Breast epithelium (tissue), 3 donors: ENCODE data around the gene HADH.

Experiments
- CTCF ChIP-seq, 3 donors: fragments of 450-650 bp; IDR thresholded peaks; one replicate each; pipeline ENCODE4 v1.5.1; 2016 to 2017; ENCODE audit warnings: antibody characterized with exemption in 3 of 3, mild to moderate bottlenecking in 3 of 3, moderate library complexity in 3 of 3
- POLR2AphosphoS5 ChIP-seq, 3 donors: sonication (generic); formaldehyde crosslinking; IDR thresholded peaks; one replicate each; pipeline ENCODE4 v1.6.1; 2017; ENCODE audit warnings: antibody characterized with exemption in 3 of 3

GRCh38 chr4:107977966-107978705, 11.6 kb upstream of the HADH start:
- TF ChIP-seq CTCF (IDR thresholded peaks at IDR 0.05) = no peak
- no peak for TF ChIP-seq POLR2AphosphoS5 (IDR thresholded peaks at IDR 0.05)
